ENCODE measurements around the gene PHTF1.
A peak's percentile ranks its signal among the peaks of the same experiment; 100 is the strongest.

DNA sequence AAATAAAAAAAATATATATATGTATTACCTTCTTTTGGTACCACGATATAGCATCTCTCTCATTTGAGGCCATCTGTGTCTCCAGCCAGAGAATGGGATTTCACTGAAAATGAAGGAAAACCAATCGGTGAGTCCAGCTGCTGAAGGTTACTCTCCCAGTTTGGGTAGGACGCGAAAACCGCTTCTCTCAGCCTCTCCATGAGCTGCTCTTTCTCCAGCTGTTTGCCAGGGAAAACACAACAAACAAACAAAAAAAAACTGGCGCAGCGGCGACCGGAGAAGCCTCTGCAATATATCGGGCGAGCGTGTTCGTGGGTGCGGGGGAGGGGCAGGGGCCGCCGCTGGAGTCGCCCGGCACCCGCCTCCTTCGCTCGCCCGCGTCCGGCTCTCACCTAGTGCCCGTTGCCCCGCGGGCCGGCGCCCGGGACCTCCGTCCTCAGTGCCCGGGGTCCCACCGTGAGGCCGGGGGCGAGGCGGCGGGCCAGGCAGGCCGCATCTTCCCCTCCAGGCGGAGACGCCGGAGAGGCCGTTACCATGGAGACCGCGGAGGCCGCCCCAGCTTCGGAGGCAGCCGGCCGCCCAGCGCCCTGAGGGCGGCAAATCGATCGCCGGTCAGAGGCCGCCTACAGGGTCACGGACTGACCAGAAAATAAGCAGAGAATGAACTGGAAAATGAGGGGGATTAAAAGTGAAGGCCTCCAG lies 504 bp downstream of the PHTF1 start:
- TF ChIP-seq, protein P1, sequence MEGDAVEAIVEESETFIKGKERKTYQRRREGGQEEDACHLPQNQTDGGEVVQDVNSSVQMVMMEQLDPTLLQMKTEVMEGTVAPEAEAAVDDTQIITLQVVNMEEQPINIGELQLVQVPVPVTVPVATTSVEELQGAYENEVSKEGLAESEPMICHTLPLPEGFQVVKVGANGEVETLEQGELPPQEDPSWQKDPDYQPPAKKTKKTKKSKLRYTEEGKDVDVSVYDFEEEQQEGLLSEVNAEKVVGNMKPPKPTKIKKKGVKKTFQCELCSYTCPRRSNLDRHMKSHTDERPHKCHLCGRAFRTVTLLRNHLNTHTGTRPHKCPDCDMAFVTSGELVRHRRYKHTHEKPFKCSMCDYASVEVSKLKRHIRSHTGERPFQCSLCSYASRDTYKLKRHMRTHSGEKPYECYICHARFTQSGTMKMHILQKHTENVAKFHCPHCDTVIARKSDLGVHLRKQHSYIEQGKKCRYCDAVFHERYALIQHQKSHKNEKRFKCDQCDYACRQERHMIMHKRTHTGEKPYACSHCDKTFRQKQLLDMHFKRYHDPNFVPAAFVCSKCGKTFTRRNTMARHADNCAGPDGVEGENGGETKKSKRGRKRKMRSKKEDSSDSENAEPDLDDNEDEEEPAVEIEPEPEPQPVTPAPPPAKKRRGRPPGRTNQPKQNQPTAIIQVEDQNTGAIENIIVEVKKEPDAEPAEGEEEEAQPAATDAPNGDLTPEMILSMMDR (IDR thresholded peaks at IDR 0.05) = peak in 1 of 5 experiments; percentile 10
- TF ChIP-seq POLR2A (IDR thresholded peaks at IDR 0.05) (no peak), EP300 (IDR thresholded peaks at IDR 0.05) (no peak)
